Fibroblast of mammary gland (primary cell): ENCODE measurements around the gene AMBRA1.

Source experiments
- DNase-seq: peaks from one replicate; pipeline ENCODE4 v3.0.0-alpha.2; 2010; ENCODE audit warnings: low read depth
- H3K4me3 ChIP-seq: 2 replicates; pipeline ENCODE4 v1.5.1; 2011; ENCODE audit warnings: low read depth, mild to moderate bottlenecking, low read length, moderate library complexity; ENCODE audit not compliant: control insufficient read depth
- CTCF ChIP-seq: conservative IDR thresholded peaks from 2 replicates; pipeline ENCODE4 v1.5.1; 2011; ENCODE audit warnings: low read depth, low read length, inconsistent platforms; ENCODE audit not compliant: control insufficient read depth, insufficient read depth

Gene AMBRA1

GRCh38 chr11:46593550-46594373, at the start of gene AMBRA1:
AMBRA1 (minus strand) TSS chr11:46594023; CDS start chr11:46548380, 45,643 bp downstream.
- TF ChIP-seq CTCF: no peak
- peak; percentile 94 for DNase-seq
- peak within 1 kb of the TSS; percentile 89 for H3K4me3 ChIP-seq

GRCh38 chr11:46643531-46643930, 49.7 kb upstream of the AMBRA1 start:
- H3K4me3 ChIP-seq: no peak overlapping the region
- no peak for TF ChIP-seq CTCF

DNA sequence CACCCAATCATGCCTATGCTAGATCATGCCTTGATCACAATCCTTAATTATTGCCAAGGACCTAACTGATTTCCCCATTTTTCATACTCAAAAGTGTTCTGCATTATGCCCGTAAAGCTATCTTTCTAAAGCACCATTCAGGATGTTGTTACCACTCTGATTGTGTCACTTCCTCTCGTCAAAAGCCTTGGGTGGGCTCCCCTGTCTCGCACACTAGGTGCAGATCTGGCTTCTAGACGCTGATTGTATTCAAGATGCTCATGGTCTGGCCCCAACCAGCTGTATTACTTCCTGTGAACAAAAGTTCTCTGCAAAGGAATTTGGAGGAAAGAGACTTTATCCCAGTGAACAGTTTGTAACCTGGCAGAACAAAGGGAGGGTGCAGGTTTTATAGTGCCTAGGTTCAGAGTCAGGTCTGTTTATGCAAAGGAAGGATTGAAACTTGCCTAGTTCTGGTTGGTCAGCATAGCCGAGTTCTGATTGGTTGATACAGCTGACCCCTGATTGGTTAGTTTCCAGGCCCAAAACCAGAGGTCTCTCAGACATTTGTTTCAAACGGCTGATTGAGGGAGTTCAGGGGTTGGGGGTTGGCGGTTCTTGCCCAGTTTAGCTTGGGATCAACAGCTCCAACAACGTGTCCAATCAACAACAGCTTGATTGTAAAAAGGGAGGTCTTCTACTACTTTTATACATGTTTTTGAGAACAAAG, 49.0 kb upstream of the AMBRA1 start:
- DNase-seq: no peak
- H3K4me3 ChIP-seq: no peak overlapping the region
- TF ChIP-seq CTCF: no peak

More at GRCh38 chr11:46643531-46643930, 49.7 kb upstream of the AMBRA1 start:
- no peak for DNase-seq

DNA sequence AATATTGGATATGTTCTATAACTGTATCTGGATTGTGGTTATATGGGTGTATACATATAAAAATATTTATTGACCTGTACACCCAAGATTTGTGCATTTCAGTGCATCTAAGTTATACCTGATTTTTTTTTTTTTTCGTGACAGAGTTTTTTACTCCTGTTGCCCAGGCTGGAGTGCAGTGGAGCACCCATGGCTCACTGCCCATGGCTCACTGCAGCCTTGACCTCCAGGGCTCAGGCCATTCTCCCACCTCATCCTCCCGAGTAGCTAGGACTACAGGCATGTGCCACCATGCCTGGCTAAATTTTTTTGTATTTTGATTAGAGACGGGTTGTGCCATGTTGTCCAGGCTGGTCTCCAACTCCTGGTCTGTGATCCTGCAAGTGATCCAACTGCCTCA, 47.8 kb upstream of the AMBRA1 start:
- no peak for DNase-seq
- TF ChIP-seq CTCF: no peak
- no peak overlapping the region for H3K4me3 ChIP-seq

- TF ChIP-seq CTCF: no peak
- H3K4me3 ChIP-seq: no peak overlapping the region
- DNase-seq: no peak
These were observed 46.4 kb upstream of the AMBRA1 start for GRCh38 chr11:46640036-46640788.

DNA sequence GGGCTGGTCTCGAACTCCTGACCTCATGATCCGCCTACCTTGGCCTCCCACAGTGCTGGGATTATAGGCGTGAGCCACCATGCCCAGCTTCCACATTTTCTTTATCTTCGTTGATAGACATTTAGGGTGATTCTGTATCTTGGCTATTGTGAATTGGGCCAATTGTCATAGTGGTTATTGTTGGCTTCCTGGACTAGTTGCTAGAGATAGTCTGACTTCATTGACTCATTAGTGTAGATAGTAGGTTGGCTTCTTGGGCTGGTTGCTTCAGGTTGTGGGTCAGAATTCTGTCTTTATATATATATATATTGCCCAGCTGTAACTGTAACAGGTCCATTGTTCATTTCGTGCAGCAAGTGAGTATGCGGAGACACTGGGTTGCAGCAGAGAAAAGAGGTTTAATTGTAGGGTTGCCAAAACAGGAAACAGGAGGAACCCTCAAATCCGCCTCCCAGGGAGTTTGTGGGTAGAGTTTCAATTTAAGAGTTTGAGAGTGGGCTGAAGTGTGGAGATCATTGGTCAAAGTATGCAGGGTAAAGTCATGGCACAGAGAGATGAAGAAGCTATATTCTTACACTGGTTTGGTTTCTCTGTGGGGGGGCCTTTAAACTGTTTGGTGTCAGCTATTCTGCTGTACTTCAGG, 45.5 kb upstream of the AMBRA1 start:
- DNase-seq: no peak
- no peak overlapping the region for H3K4me3 ChIP-seq
- no peak for TF ChIP-seq CTCF
